IPS DF 6.9 (cell line): ENCODE measurements around the gene DES.

ENCODE experiments used
- DNase-seq: peaks from one replicate; pipeline ENCODE4 v3.0.0-alpha.2; 2013; ENCODE audit warnings: low read depth, low spot score
- H3K27ac ChIP-seq: one replicate; pipeline ENCODE4 v1.5.1; 2013; ENCODE audit warnings: low read length, control low read depth
- H3K27me3 ChIP-seq: 2 replicates; pipeline ENCODE4 v1.6.1; 2013; ENCODE audit warnings: mild to moderate bottlenecking, low read length; ENCODE audit not compliant: control insufficient read depth, insufficient read depth
- H3K36me3 ChIP-seq: 2 replicates; pipeline ENCODE4 v1.6.1; 2013; ENCODE audit warnings: low read length; ENCODE audit not compliant: control insufficient read depth, insufficient read depth
- H3K4me1 ChIP-seq: 2 replicates; pipeline ENCODE4 v1.6.1; 2013; ENCODE audit warnings: low read length; ENCODE audit not compliant: control insufficient read depth, insufficient read depth
- H3K4me3 ChIP-seq: 2 replicates; pipeline ENCODE4 v1.5.1; 2013; ENCODE audit warnings: mild to moderate bottlenecking, low read length
- H3K9me3 ChIP-seq: 2 replicates; pipeline ENCODE4 v1.6.1; 2013; ENCODE audit warnings: low read length, inconsistent platforms; ENCODE audit not compliant: control insufficient read depth, insufficient read depth
- WGBS: extraction: QIAGEN DNeasy Blood & Tissue Kit; methylation state at CpG from one replicate; pipeline ENCODE4 v1.1.7; 2013; ENCODE audit warnings: mixed read lengths, missing lambda C conversion rate; ENCODE audit not compliant: insufficient read length, insufficient coverage; 5-methylcytosine and 5-hydroxymethylcytosine counted together

The DES gene

GRCh38 chr2:219472629-219473187 is 54.5 kb downstream of the DES start:
- DNase-seq, result no peak
- no CpG with 5 or more reads among the region's 12 CpGs for WGBS
- Histone ChIP-seq H3K4me3 (no peak overlapping the region), H3K27ac (no peak overlapping the region), H3K4me1 (peaks cover 3% of the 10 kb centered on the region; the same call in 1 of the 2 replicates), H3K36me3 (0 out of 2 replicates have a peak, but pooled peaks cover 3% of the 10 kb centered on the region), H3K9me3 (no peaks in the 10 kb centered on the region), H3K27me3 (no peaks in the 10 kb centered on the region)

GRCh38 chr2:219473511-219473910 is 55.3 kb downstream of the DES start:
- peaks cover 3% of the 10 kb centered on the region for H3K4me1 ChIP-seq
- no CpG with 5 or more reads among the region's 18 CpGs for WGBS
- no peak for DNase-seq
- H3K9me3 ChIP-seq, result no peaks in the 10 kb centered on the region
- H3K36me3 ChIP-seq, result 0 out of 2 replicates have a peak, but pooled peaks cover 3% of the 10 kb centered on the region
- H3K27me3 ChIP-seq, result no peaks in the 10 kb centered on the region
- no peak overlapping the region for H3K4me3 ChIP-seq
- H3K27ac ChIP-seq, result no peak overlapping the region

GRCh38 chr2:219474285-219475060 is 56.3 kb downstream of the DES start:
- no peak for DNase-seq
- WGBS, result no CpG with 5 or more reads among the region's 11 CpGs
- H3K9me3 ChIP-seq, result no peaks in the 10 kb centered on the region
- H3K36me3 ChIP-seq, result no peaks in the 10 kb centered on the region
- peaks cover 3% of the 10 kb centered on the region for H3K4me1 ChIP-seq
- no peaks in the 10 kb centered on the region for H3K27me3 ChIP-seq
- no peak overlapping the region for H3K27ac ChIP-seq
- no peak overlapping the region for H3K4me3 ChIP-seq

- H3K9me3 ChIP-seq, result no peaks in the 10 kb centered on the region
- no peak overlapping the region for H3K4me3 ChIP-seq
- no CpG with 5 or more reads among the region's 6 CpGs for WGBS
- H3K4me1 ChIP-seq, result peaks cover 3% of the 10 kb centered on the region
- no peak for DNase-seq
- H3K27me3 ChIP-seq, result no peaks in the 10 kb centered on the region
- no peak overlapping the region for H3K27ac ChIP-seq
- H3K36me3 ChIP-seq, result no peaks in the 10 kb centered on the region
Observed at GRCh38 chr2:219475278-219475677, 57.1 kb downstream of the DES start.

- Histone ChIP-seq H3K4me3 (peak overlapping the region; percentile 20; the same call in 1 of the 2 replicates), H3K27me3 (no peaks in the 10 kb centered on the region), H3K27ac (no peak overlapping the region), H3K4me1 (peaks cover 3% of the 10 kb centered on the region), H3K9me3 (no peaks in the 10 kb centered on the region), H3K36me3 (no peaks in the 10 kb centered on the region)
- WGBS, result no CpG with 5 or more reads among the region's 14 CpGs
- DNase-seq, result no peak
Observed at GRCh38 chr2:219475697-219476651, 57.8 kb downstream of the DES start.
